SK-N-SH treated with all-trans-retinoic acid at 6 μM for 48 hours (cell line): Measurements from ENCODE around the gene HLF.
A peak's percentile ranks its signal among the peaks of the same experiment; 100 is the strongest.

Experiments
- ATAC-seq: fragments of 200-7000 bp; cut with Tn5 transposase; 3 replicates; pipeline ENCODE4 v1.9.1; 2020; ENCODE audit warnings: mild to moderate bottlenecking, moderate library complexity
- ARNTL ChIP-seq: fragments of 450-650 bp; formaldehyde crosslinking; IDR thresholded peaks from 2 replicates; pipeline ENCODE4 v1.5.0; 2020; ENCODE audit warnings: low read depth, mild to moderate bottlenecking, moderate library complexity, borderline replicate concordance
- BACH2 ChIP-seq: fragments of 250-450 bp; sonication (Bioruptor Pico); IDR thresholded peaks from 2 replicates; pipeline ENCODE4 v1.9.0; 2021; ENCODE audit warnings: mild to moderate bottlenecking, borderline replicate concordance
- CREB5 ChIP-seq: fragments of 250-450 bp; sonication (Bioruptor Pico); IDR thresholded peaks from 2 replicates; pipeline ENCODE4 v1.5.1; 2020; ENCODE audit warnings: low read depth, mild to moderate bottlenecking, moderate library complexity
- CSDC2 ChIP-seq: fragments of 250-450 bp; sonication (Bioruptor Pico); IDR thresholded peaks from 2 replicates; pipeline ENCODE4 v1.5.0; 2020; ENCODE audit warnings: mild to moderate bottlenecking, moderate library complexity
- CSRNP3 ChIP-seq: fragments of 250-450 bp; sonication (Bioruptor Pico); IDR thresholded peaks from 2 replicates; pipeline ENCODE4 v1.5.1; 2021; ENCODE audit warnings: mild to moderate bottlenecking, moderate library complexity
- ESRRG ChIP-seq: fragments of 250-450 bp; sonication (Bioruptor Pico); IDR thresholded peaks from 2 replicates; pipeline ENCODE4 v1.6.1; 2021; ENCODE audit warnings: mild to moderate bottlenecking
- GLIS3 ChIP-seq: fragments of 250-450 bp; sonication (Bioruptor Pico); IDR thresholded peaks from 2 replicates; pipeline ENCODE4 v1.5.0; 2020; ENCODE audit warnings: mild to moderate bottlenecking, moderate library complexity
- ISL1 ChIP-seq: fragments of 250-450 bp; sonication (Bioruptor Pico); IDR thresholded peaks from 2 replicates; pipeline ENCODE4 v2.1.2; 2022; ENCODE audit warnings: mild to moderate bottlenecking, moderate library complexity
- OSR1 ChIP-seq: fragments of 250-450 bp; sonication (Bioruptor Pico); IDR thresholded peaks from 2 replicates; pipeline ENCODE4 v1.8.0; 2022; ENCODE audit warnings: moderate library complexity, mild to moderate bottlenecking, inconsistent platforms
- POU6F1 ChIP-seq: fragments of 250-450 bp; sonication (Bioruptor Pico); IDR thresholded peaks from 2 replicates; pipeline ENCODE4 v1.8.0; 2021; ENCODE audit warnings: low read depth, mild to moderate bottlenecking, moderate library complexity, borderline replicate concordance
- PPARA ChIP-seq: fragments of 250-450 bp; sonication (Bioruptor Pico); IDR thresholded peaks from 2 replicates; pipeline ENCODE4 v1.5.0; 2020; ENCODE audit warnings: mild to moderate bottlenecking, borderline replicate concordance
- RARB ChIP-seq: fragments of 250-450 bp; sonication (Bioruptor Pico); IDR thresholded peaks from 2 replicates; pipeline ENCODE4 v1.8.0; 2021; ENCODE audit warnings: mild to moderate bottlenecking, moderate library complexity
- SNAI2 ChIP-seq: fragments of 250-450 bp; sonication (Bioruptor Pico); IDR thresholded peaks from 2 replicates; pipeline ENCODE4 v1.5.0; 2020; ENCODE audit warnings: mild to moderate bottlenecking, moderate library complexity
- TCF4 ChIP-seq: fragments of 250-450 bp; sonication (Bioruptor Pico); IDR thresholded peaks from 2 replicates; pipeline ENCODE4 v1.8.0; 2021; ENCODE audit warnings: mild to moderate bottlenecking, moderate library complexity, borderline replicate concordance
- TOX ChIP-seq: fragments of 250-450 bp; sonication (Bioruptor Pico); IDR thresholded peaks from 2 replicates; pipeline ENCODE4 v1.8.0; 2021; ENCODE audit warnings: mild to moderate bottlenecking, moderate library complexity, borderline replicate concordance
- TSHZ2 ChIP-seq: fragments of 250-450 bp; sonication (Bioruptor Pico); IDR thresholded peaks from 2 replicates; pipeline ENCODE4 v1.5.0; 2020; ENCODE audit warnings: mild to moderate bottlenecking, moderate library complexity
- ZFP3 ChIP-seq: fragments of 250-450 bp; sonication (Bioruptor Pico); IDR thresholded peaks from 2 replicates; pipeline ENCODE4 v1.5.0; 2020; ENCODE audit warnings: mild to moderate bottlenecking, moderate library complexity
- ZFP30 ChIP-seq: fragments of 450-650 bp; formaldehyde crosslinking; IDR thresholded peaks from 2 replicates; pipeline ENCODE4 v1.5.0; 2022; ENCODE audit warnings: mild to moderate bottlenecking, moderate library complexity
- ZNF565 ChIP-seq: fragments of 450-650 bp; formaldehyde crosslinking; conservative IDR thresholded peaks from 2 replicates; pipeline ENCODE4 v1.5.0; 2020; ENCODE audit warnings: low read depth, mild to moderate bottlenecking, moderate library complexity
- ZNF70 ChIP-seq: fragments of 450-650 bp; formaldehyde crosslinking; IDR thresholded peaks from 2 replicates; pipeline ENCODE4 v1.5.0; 2020; ENCODE audit warnings: mild to moderate bottlenecking, moderate library complexity
- ZNF8 ChIP-seq: fragments of 450-650 bp; formaldehyde crosslinking; IDR thresholded peaks from 2 replicates; pipeline ENCODE4 v1.5.0; 2020; ENCODE audit warnings: mild to moderate bottlenecking, moderate library complexity

HLF gene

GRCh38 chr17:55320594-55321426 lies 56.0 kb downstream of the HLF start:
- peak; percentile 25 for ATAC-seq
- TF ChIP-seq ZNF70 (no peak), ISL1 (CRISPR knock-in tag) (no peak), TSHZ2 (CRISPR knock-in tag) (no peak), ARNTL (CRISPR knock-in tag) (no peak), CREB5 (CRISPR knock-in tag) (no peak), GLIS3 (CRISPR knock-in tag) (no peak), RARB (CRISPR knock-in tag) (no peak), TOX (no peak), SNAI2 (CRISPR knock-in tag) (no peak), ZFP30 (CRISPR knock-in tag) (no peak), CSDC2 (CRISPR knock-in tag) (no peak)

GRCh38 chr17:55321427-55322060 lies 56.8 kb downstream of the HLF start:
- ATAC-seq, result no peak
- TF ChIP-seq ZFP3 (CRISPR knock-in tag), result no peak
- TF ChIP-seq ZNF8, result no peak
- no peak for TF ChIP-seq ZNF70
- TF ChIP-seq ISL1 (CRISPR knock-in tag), result no peak
- no peak for TF ChIP-seq BACH2
- TF ChIP-seq ESRRG (CRISPR knock-in tag), result no peak
- no peak for TF ChIP-seq GLIS3 (CRISPR knock-in tag)
- no peak for TF ChIP-seq RARB (CRISPR knock-in tag)
- TF ChIP-seq TCF4 (CRISPR knock-in tag), result no peak
- TF ChIP-seq TOX, result no peak
- TF ChIP-seq ZNF565, result no peak
- TF ChIP-seq CSRNP3 (CRISPR knock-in tag), result no peak
- no peak for TF ChIP-seq ARNTL (CRISPR knock-in tag)
- no peak for TF ChIP-seq CREB5 (CRISPR knock-in tag)
- no peak for TF ChIP-seq ZFP30 (CRISPR knock-in tag)

- TF ChIP-seq CSRNP3 (CRISPR knock-in tag) (no peak), BACH2 (no peak), TCF4 (CRISPR knock-in tag) (no peak), ARNTL (CRISPR knock-in tag) (no peak), GLIS3 (CRISPR knock-in tag) (no peak), OSR1 (no peak), POU6F1 (CRISPR knock-in tag) (no peak), PPARA (no peak), ESRRG (CRISPR knock-in tag) (no peak), CREB5 (CRISPR knock-in tag) (no peak), ZFP30 (CRISPR knock-in tag) (no peak), ZNF8 (no peak)
- ATAC-seq, result no peak
These were observed 57.8 kb downstream of the HLF start for GRCh38 chr17:55322453-55322985.
